Uterus (tissue), 4 donors: ENCODE measurements around the gene THOC6. TPM values are rescaled to one million over a fixed set of nuclear protein-coding genes. Genes with fewer than 3 reads are reported as not detected.

Source experiments
- DNase-seq, 2 donors: peaks; one replicate each; pipeline ENCODE4 v3.0.0-alpha.2; 2019 to 2020
- H3K27ac ChIP-seq, 2 donors: fragments of 200-600 bp; sonication (generic); 1 replicate in 1 of 2; 2 replicates in 1 of 2; pipeline ENCODE4 v1.5.1; 2016 to 2018
- H3K27me3 ChIP-seq, 2 donors: fragments of 200-600 bp; sonication (generic); one replicate each; pipeline ENCODE4 v1.5.1; 2018 to 2019; ENCODE audit warnings: control low read depth in 1 of 2
- H3K36me3 ChIP-seq, 2 donors: fragments of 200-600 bp; sonication (generic); one replicate each; pipeline ENCODE4 v1.5.1; 2019; ENCODE audit warnings: control low read depth in 1 of 2
- H3K4me1 ChIP-seq, 2 donors: fragments of 200-600 bp; sonication (generic); one replicate each; pipeline ENCODE4 v1.5.1; 2018 to 2019; ENCODE audit warnings: control low read depth in 1 of 2
- H3K4me3 ChIP-seq, 2 donors: fragments of 200-600 bp; sonication (generic); 1 replicate in 1 of 2; 2 replicates in 1 of 2; pipeline ENCODE4 v1.5.1; 2018 to 2019; ENCODE audit warnings: mild to moderate bottlenecking in 1 of 2
- H3K9me3 ChIP-seq, 2 donors: fragments of 200-600 bp; sonication (generic); one replicate each; pipeline ENCODE4 v1.5.1; 2019; ENCODE audit warnings: control low read depth in 1 of 2
- POLR2A ChIP-seq, 2 donors: fragments of 450-650 bp; IDR thresholded peaks; one replicate each; pipeline ENCODE4 v1.6.1; 2016; ENCODE audit warnings: antibody characterized with exemption in 2 of 2, mild to moderate bottlenecking in 1 of 2, moderate library complexity in 1 of 2
- intact Hi-C: fragments of 100-400 bp; cut with DNase I; formaldehyde crosslinking; loops from one replicate; pipeline ENCODE4 v1.15.1; 2023; ENCODE audit warnings: low total_unique reads
- total RNA-seq, 4 donors: library from RNA; depleted of rRNA in 3 of 4; stranded (reverse); fragments of >200 nt in 3 of 4; gene quantifications; one replicate each; pipeline versions ENCODE4 v1.1.0 to v1.2.4, GENCODE V29; 2014 to 2023
- TF ChIP-seq, protein P1 (sequence below), 4 experiments: fragments of 200-600 bp in 2 of 4; fragments of 450-650 bp in 2 of 4; sonication (generic) in 2 of 4; IDR thresholded peaks; one replicate each; pipeline ENCODE4 v1.5.1; 2016 to 2019; ENCODE audit warnings: antibody characterized with exemption in 4 of 4, mild to moderate bottlenecking in 2 of 4, moderate library complexity in 1 of 4
- donor health status: DM: yes; HTN: yes; CAD: no.

THOC6 gene
- total RNA-seq, 4 donors from 2014 or later: 3.8 to 29.0 (median 22.3) TPM

DNA sequence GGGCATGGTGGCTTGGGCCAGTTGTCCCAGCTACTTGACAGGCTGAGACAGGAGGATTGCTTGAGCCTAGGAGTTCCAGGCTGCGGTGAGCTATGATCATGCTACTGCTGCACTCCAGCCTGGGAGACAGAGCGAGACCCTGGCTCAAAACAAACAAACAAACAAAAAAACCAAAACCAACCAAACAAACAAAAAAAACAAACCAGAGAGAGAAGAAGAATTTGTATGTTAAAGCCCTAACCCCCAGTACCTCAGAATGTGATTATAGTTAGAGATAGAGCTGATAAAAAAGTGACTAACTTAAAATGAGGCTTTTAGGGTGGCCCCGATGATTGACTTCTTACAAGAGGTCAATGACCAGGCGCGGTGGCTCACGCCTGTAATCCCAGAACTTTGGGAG, 20.9 kb downstream of the THOC6 start:
- DNase-seq: no peak
- TF ChIP-seq, protein P1, sequence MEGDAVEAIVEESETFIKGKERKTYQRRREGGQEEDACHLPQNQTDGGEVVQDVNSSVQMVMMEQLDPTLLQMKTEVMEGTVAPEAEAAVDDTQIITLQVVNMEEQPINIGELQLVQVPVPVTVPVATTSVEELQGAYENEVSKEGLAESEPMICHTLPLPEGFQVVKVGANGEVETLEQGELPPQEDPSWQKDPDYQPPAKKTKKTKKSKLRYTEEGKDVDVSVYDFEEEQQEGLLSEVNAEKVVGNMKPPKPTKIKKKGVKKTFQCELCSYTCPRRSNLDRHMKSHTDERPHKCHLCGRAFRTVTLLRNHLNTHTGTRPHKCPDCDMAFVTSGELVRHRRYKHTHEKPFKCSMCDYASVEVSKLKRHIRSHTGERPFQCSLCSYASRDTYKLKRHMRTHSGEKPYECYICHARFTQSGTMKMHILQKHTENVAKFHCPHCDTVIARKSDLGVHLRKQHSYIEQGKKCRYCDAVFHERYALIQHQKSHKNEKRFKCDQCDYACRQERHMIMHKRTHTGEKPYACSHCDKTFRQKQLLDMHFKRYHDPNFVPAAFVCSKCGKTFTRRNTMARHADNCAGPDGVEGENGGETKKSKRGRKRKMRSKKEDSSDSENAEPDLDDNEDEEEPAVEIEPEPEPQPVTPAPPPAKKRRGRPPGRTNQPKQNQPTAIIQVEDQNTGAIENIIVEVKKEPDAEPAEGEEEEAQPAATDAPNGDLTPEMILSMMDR (IDR thresholded peaks at IDR 0.05): no peak
- TF ChIP-seq POLR2A (IDR thresholded peaks at IDR 0.05): no peak
- Histone ChIP-seq H3K4me1 (peaks cover 0 to 16% of the 10 kb centered on the region in 2 donors), H3K27ac (no peak overlapping the region), H3K36me3 (no peaks in the 10 kb centered on the region), H3K9me3 (no peaks in the 10 kb centered on the region), H3K27me3 (peaks cover 29 to 37% of the 10 kb centered on the region in 2 donors), H3K4me3 (no peak overlapping the region)
- intact Hi-C loops: no loop called here

DNA sequence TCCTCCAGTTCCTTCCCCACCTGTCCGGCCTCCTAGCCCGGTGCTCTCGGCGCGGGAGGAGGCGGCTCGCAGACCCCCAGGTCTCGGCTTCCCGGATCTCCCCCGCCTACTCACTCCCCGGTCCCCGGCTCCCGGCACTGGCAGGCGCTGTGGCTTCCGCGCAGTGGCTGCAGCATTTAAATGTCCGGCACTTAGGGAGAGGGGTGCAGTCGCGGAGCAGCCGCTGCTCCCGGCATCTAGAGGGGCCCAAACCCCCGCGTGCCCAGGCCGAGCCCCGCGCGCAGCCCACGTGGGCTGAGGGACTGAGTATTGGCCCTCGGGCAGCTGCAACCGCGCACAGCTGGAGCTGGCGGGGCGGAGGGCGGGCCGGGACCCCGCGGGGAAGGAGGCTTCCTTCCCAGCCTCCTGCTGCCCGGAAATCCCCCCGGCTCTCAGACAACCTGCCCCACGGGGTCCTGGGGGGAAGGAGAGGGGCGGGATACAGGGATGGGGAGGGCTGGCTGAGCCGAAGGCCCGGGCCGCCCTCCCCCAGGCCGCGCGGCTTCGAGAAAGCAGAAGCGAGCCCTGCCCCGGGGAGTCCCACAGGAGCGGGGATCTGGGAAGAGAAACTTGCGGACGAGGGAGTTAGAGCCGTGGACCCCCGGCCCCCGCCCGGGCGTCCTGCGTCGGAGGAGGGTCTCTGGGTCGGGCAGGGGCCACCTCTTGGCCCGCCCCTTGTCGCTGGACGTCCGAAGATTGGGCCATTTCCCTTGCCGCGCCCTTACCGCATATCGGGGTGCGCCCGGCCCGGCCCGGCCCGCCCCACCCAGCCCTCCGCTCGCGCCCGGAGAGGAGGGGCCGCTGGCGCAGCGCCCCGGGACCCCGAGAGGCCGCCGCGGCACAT, 22.2 kb downstream of the THOC6 start, which contains the start of gene MMP25:
Gene MMP25, plus strand, starts transcription at position 804 of the 883 bp plus-strand sequence. CDS start 357 bp downstream, outside the sequence.
- Histone ChIP-seq H3K4me3 (peak within 1 kb of the TSS; percentile 20 to 35), H3K27ac (no peak within 1 kb of the TSS), H3K9me3 (no peaks in the 10 kb centered on the region), H3K36me3 (no peaks in the 10 kb centered on the region), H3K4me1 (peaks cover 0 to 16% of the 10 kb centered on the region in 2 donors), H3K27me3 (peaks cover 29 to 37% of the 10 kb centered on the region in 2 donors)
- TF ChIP-seq, protein P1 (IDR thresholded peaks at IDR 0.05): no peak
- no peak for TF ChIP-seq POLR2A (IDR thresholded peaks at IDR 0.05)
- intact Hi-C loops: no loop called here
- DNase-seq: no peak

DNA sequence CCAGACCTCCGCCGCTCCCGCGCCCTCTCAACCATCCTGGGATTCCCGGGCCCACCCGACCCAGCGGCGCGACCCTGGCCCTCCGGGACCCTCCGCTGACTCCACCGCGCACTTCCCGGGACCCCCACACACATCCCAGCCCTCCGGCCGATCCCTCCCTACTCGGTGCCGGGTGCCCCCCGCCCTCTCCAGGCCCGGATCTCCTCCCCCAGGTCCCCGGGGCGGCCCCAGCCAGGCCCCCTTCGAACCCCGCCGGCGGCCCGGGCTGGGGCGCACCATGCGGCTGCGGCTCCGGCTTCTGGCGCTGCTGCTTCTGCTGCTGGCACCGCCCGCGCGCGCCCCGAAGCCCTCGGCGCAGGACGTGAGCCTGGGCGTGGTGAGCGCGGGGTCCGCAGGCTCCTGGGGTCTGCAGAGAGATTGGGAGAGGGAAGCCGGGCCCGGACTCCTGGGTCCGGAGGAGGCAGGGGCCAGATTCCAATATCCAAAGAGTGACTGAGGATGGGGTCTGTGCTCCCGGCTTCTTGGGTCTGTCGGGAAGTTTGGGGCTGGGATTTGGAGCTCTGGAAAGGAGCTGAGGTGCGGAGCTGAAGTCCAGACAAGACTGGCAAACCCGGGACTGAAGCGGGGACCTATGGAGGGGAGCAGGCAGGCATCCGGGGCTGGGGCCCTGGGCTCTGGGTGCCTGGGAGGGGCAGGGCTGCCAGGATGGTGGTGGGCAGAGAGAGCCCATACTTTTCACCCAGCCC, 23.0 kb downstream of the THOC6 start:
- H3K36me3 ChIP-seq: no peaks in the 10 kb centered on the region
- no peak for TF ChIP-seq POLR2A (IDR thresholded peaks at IDR 0.05)
- no peak for DNase-seq
- H3K27me3 ChIP-seq: peaks cover 29 to 37% of the 10 kb centered on the region in 2 donors
- intact Hi-C loops: no loop called here
- no peaks in the 10 kb centered on the region for H3K9me3 ChIP-seq
- no peak overlapping the region for H3K27ac ChIP-seq
- peaks cover 0 to 16% of the 10 kb centered on the region in 2 donors for H3K4me1 ChIP-seq
- H3K4me3 ChIP-seq: peak overlapping the region in 1 of 2 donors; percentile 20

DNA sequence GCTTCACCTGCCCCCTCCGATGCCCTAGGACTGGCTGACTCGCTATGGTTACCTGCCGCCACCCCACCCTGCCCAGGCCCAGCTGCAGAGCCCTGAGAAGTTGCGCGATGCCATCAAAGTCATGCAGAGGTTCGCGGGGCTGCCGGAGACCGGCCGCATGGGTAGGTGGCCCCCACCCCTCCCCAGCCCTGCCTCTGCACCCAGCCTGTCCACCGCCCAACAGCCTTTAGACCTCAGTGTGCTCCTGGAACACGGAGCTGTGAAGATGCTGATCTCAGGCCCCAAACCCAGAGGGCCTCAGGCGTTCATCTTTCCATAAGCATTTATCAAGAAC, 23.5 kb downstream of the THOC6 start:
- H3K36me3 ChIP-seq: no peaks in the 10 kb centered on the region
- no peak overlapping the region for H3K27ac ChIP-seq
- peaks cover 0 to 16% of the 10 kb centered on the region in 2 donors for H3K4me1 ChIP-seq
- intact Hi-C loops: no loop called here
- H3K9me3 ChIP-seq: no peaks in the 10 kb centered on the region
- H3K27me3 ChIP-seq: peaks cover 29 to 37% of the 10 kb centered on the region in 2 donors
- TF ChIP-seq, protein P1 (IDR thresholded peaks at IDR 0.05): no peak
- TF ChIP-seq POLR2A (IDR thresholded peaks at IDR 0.05): no peak
- no peak for DNase-seq
- no peak overlapping the region for H3K4me3 ChIP-seq

DNA sequence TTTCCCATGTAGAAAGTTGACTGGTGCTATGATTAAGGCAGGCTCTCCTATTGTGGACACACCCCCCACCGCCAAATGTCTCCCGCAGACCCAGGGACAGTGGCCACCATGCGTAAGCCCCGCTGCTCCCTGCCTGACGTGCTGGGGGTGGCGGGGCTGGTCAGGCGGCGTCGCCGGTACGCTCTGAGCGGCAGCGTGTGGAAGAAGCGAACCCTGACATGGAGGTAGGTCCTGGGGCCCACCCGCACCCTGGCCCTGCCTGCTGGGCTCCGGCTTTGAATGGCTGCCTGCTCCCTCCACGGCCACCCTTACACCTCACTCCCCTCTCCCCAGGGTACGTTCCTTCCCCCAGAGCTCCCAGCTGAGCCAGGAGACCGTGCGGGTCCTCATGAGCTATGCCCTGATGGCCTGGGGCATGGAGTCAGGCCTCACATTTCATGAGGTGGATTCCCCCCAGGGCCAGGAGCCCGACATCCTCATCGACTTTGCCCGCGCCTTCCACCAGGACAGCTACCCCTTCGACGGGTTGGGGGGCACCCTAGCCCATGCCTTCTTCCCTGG, 26.2 kb downstream of the THOC6 start:
- Histone ChIP-seq H3K36me3 (no peaks in the 10 kb centered on the region), H3K4me1 (peaks cover 0 to 16% of the 10 kb centered on the region in 2 donors), H3K4me3 (no peak overlapping the region), H3K27ac (no peak overlapping the region), H3K9me3 (no peaks in the 10 kb centered on the region), H3K27me3 (peaks cover 16 to 23% of the 10 kb centered on the region in 2 donors)
- TF ChIP-seq, protein P1 (IDR thresholded peaks at IDR 0.05): no peak
- TF ChIP-seq POLR2A (IDR thresholded peaks at IDR 0.05): no peak
- intact Hi-C loops: no loop called here
- DNase-seq: no peak
